Pons (tissue), 1 donor: ENCODE results near the gene SLC17A4.
A peak's percentile ranks its signal among the peaks of the same experiment; 100 is the strongest.
"Not testable (repeated sequence)": the region's sequence is repeated elsewhere in the genome, so short reads cannot be mapped to it uniquely, and the experiment has no call there.

Experiments
- DNase-seq: peaks from one replicate; pipeline ENCODE4 v3.0.0-alpha.2; 2016; ENCODE audit warnings: low spot score

Gene SLC17A4

GRCh38 chr6:25754535-25754934, at the start of gene SLC17A4:
TSS of gene SLC17A4 (plus strand) at chr6:25754742. CDS start at chr6:25761963, 7,221 bp downstream.
- DNase-seq = no peak

GRCh38 chr6:25706314-25707014, 48.1 kb upstream of the SLC17A4 start:
- no peak for DNase-seq

GRCh38 chr6:25709761-25710160, 44.8 kb upstream of the SLC17A4 start:
- no peak for DNase-seq

- no peak for DNase-seq
These were observed 44.3 kb upstream of the SLC17A4 start for GRCh38 chr6:25710287-25710686.

- no peak for DNase-seq
These were observed 40.7 kb upstream of the SLC17A4 start for GRCh38 chr6:25713824-25714223.

GRCh38 chr6:25714765-25715164, 39.8 kb upstream of the SLC17A4 start:
- no peak for DNase-seq

- DNase-seq = no peak
These were observed 38.7 kb upstream of the SLC17A4 start for GRCh38 chr6:25715794-25716193.

GRCh38 chr6:25717866-25718740, 36.4 kb upstream of the SLC17A4 start:
- DNase-seq = peak; percentile 25

- DNase-seq = no peak
These were observed 28.2 kb upstream of the SLC17A4 start for GRCh38 chr6:25726122-25726911.

GRCh38 chr6:25727028-25727427, 27.5 kb upstream of the SLC17A4 start:
- DNase-seq = no peak

GRCh38 chr6:25730907-25731306, 23.6 kb upstream of the SLC17A4 start:
- DNase-seq = no peak

GRCh38 chr6:25731721-25732120, 22.8 kb upstream of the SLC17A4 start:
- no peak for DNase-seq

- no peak for DNase-seq
These were observed 21.9 kb upstream of the SLC17A4 start for GRCh38 chr6:25732468-25733198.

- no peak for DNase-seq
These were observed 19.3 kb upstream of the SLC17A4 start for GRCh38 chr6:25735261-25735660.

GRCh38 chr6:25743868-25744267, 10.7 kb upstream of the SLC17A4 start:
- DNase-seq = no peak

GRCh38 chr6:25745836-25746235, 8.7 kb upstream of the SLC17A4 start:
- no peak for DNase-seq

GRCh38 chr6:25746968-25747367, 7.6 kb upstream of the SLC17A4 start:
- DNase-seq = no peak

GRCh38 chr6:25747477-25747876, 7.1 kb upstream of the SLC17A4 start:
- DNase-seq = no peak

GRCh38 chr6:25748049-25748448, 6.5 kb upstream of the SLC17A4 start:
- DNase-seq = no peak

GRCh38 chr6:25748601-25749517, 5.7 kb upstream of the SLC17A4 start:
- not testable (repeated sequence) for DNase-seq

GRCh38 chr6:25749837-25750236, 4.7 kb upstream of the SLC17A4 start:
- no peak for DNase-seq
